ENCODE data around the gene MSI2.
A peak's percentile ranks its signal among the peaks of the same experiment; 100 is the strongest.

Gene MSI2

GRCh38 chr17:57550016-57550415, 293.7 kb downstream of the MSI2 start:
- no peak for DNase-seq

GRCh38 chr17:57550668-57551315, 294.5 kb downstream of the MSI2 start:
- no peak for DNase-seq

GRCh38 chr17:57551321-57552079, 295.2 kb downstream of the MSI2 start:
- DNase-seq = no peak

- no peak for DNase-seq
Measured at GRCh38 chr17:57552114-57552624, 295.8 kb downstream of the MSI2 start.

- DNase-seq = peak; percentile 84
Measured at GRCh38 chr17:57553526-57553925, 297.2 kb downstream of the MSI2 start.

- DNase-seq = peak; percentile 69
Measured at GRCh38 chr17:57553991-57554825, 297.9 kb downstream of the MSI2 start.

- no peak for DNase-seq
Measured at GRCh38 chr17:57554826-57555635, 298.7 kb downstream of the MSI2 start.

GRCh38 chr17:57555636-57556175, 299.4 kb downstream of the MSI2 start:
- no peak for DNase-seq

- DNase-seq = no peak
Measured at GRCh38 chr17:57556320-57556719, 300.0 kb downstream of the MSI2 start.

- no peak for DNase-seq
Measured at GRCh38 chr17:57556977-57557376, 300.7 kb downstream of the MSI2 start.

- no peak for DNase-seq
Measured at GRCh38 chr17:57557416-57557815, 301.1 kb downstream of the MSI2 start.

GRCh38 chr17:57557834-57558681, 301.7 kb downstream of the MSI2 start:
- DNase-seq = no peak

- no peak for DNase-seq
Measured at GRCh38 chr17:57559226-57559625, 302.9 kb downstream of the MSI2 start.

- no peak for DNase-seq
Measured at GRCh38 chr17:57559634-57560318, 303.5 kb downstream of the MSI2 start.

GRCh38 chr17:57560319-57560705, 304.0 kb downstream of the MSI2 start:
- no peak for DNase-seq

GRCh38 chr17:57561072-57561861, 304.9 kb downstream of the MSI2 start:
- no peak for DNase-seq

GRCh38 chr17:57562184-57562698, 305.9 kb downstream of the MSI2 start:
- no peak for DNase-seq

- no peak for DNase-seq
Measured at GRCh38 chr17:57563958-57564357, 307.6 kb downstream of the MSI2 start.

- DNase-seq = no peak
Measured at GRCh38 chr17:57565176-57565575, 308.9 kb downstream of the MSI2 start.

- no peak for DNase-seq
Measured at GRCh38 chr17:57566721-57567120, 310.4 kb downstream of the MSI2 start.

All from hematopoietic multipotent progenitor cell treated with erythropoietin and hydrocortisone succinate and interleukin-3 and kit ligand, for 8 days (in vitro differentiated cells).